ENCODE results near the gene PLG.

DNA sequence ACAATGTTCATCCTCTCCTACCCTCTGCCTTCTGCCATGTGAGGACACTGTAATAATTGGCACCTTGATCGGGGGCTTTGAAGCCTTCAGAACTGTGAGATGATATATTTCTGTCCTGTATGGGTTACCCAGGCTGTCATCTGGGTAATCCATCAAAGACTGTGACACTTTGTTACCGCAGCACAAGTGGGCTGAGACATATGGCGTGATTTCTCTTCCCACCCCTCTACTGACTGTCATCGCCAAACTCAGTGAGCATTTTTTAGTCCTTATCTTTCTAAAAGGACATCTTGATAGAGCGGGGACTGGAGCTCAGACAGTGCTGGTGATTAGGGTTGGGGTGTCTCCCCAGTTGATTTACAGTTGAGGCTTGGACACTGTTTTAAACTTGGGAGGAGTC lies 10.4 kb upstream of the PLG start:
- TF ChIP-seq EZH2phosphoT487 (IDR thresholded peaks at IDR 0.05; ENCODE audit: insufficient read depth, low read depth) (no peak), EZH2 (IDR thresholded peaks at IDR 0.05; ENCODE audit: insufficient read depth, poor library complexity, severe bottlenecking) (no peak)

Measured in GM23248 (cell line).